ENCODE data around the gene GNGT2. TPM values are rescaled to one million over a fixed set of nuclear protein-coding genes. Genes with fewer than 3 reads are reported as not detected.

GNGT2 gene
- total RNA-seq, 2 donors from 2014 or later = 1.1 TPM; not detected in 1

DNA sequence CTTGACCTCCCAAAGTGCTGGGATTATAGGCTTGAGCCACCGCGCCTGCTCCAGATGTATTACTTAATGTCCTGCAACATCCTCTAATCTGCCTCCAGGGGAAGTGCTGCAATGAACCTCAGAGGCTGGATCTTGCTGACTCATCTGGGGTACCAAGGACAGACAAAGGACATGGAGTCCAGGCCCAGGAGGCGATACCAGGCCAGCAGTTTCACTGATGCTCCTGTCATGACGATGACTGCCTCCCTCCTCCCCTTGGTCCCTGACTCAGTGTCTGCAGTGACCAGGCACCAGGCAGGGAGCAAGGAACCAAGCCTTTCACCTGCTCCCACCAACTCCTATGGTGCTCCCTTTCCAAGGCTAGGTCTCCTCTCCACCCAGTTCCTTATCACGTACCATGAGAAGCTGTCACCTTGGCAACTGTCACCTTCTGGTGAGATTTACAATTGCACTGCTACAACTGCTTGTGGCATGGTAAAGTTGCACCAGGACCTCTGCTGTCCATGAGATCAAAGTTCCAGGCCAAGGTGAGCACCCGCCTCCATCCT lies 41.8 kb upstream of the GNGT2 start:
- TF ChIP-seq, protein P1, sequence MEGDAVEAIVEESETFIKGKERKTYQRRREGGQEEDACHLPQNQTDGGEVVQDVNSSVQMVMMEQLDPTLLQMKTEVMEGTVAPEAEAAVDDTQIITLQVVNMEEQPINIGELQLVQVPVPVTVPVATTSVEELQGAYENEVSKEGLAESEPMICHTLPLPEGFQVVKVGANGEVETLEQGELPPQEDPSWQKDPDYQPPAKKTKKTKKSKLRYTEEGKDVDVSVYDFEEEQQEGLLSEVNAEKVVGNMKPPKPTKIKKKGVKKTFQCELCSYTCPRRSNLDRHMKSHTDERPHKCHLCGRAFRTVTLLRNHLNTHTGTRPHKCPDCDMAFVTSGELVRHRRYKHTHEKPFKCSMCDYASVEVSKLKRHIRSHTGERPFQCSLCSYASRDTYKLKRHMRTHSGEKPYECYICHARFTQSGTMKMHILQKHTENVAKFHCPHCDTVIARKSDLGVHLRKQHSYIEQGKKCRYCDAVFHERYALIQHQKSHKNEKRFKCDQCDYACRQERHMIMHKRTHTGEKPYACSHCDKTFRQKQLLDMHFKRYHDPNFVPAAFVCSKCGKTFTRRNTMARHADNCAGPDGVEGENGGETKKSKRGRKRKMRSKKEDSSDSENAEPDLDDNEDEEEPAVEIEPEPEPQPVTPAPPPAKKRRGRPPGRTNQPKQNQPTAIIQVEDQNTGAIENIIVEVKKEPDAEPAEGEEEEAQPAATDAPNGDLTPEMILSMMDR (conservative IDR thresholded peaks at IDR 0.05) = peak; percentile 57
- Mint-ChIP-seq H3K9me3 (no peaks in the 10 kb centered on the region), H3K4me3 (no peak overlapping the region), H3K27ac (no peak overlapping the region), H3K36me3 (ENCODE audit: low read depth) (no peaks in the 10 kb centered on the region), H3K27me3 (ENCODE audit: insufficient read depth) (no peaks in the 10 kb centered on the region), H3K4me1 (peaks cover 1% of the 10 kb centered on the region)
- Histone ChIP-seq H3K36me3 (ENCODE audit: control insufficient read depth, insufficient read depth, low read length) (no peaks in the 10 kb centered on the region), H3K4me3 (ENCODE audit: low read length) (no peak overlapping the region), H3K27ac (ENCODE audit: low read depth, low read length) (no peak overlapping the region), H3K4me1 (ENCODE audit: control insufficient read depth, insufficient read depth, low read length) (no peaks in the 10 kb centered on the region), H3K9me3 (ENCODE audit: control insufficient read depth, low read length) (no peaks in the 10 kb centered on the region), H3K27me3 (ENCODE audit: control insufficient read depth, insufficient read depth, low read length, poor library complexity, severe bottlenecking) (no peaks in the 10 kb centered on the region), H3K9ac (ENCODE audit: extremely low read depth, low read length, poor library complexity, severe bottlenecking) (no peak overlapping the region)
- DNase-seq = peak; percentile 72
- WGBS, 2 experiments (ENCODE audit: insufficient coverage in 1 of 2, insufficient read length in 1 of 2) = 90 to 96% methylated on average over 4 to 6 of the region's 6 CpGs

GRCh38 chr17:49249890-49250522 lies 39.6 kb upstream of the GNGT2 start:
- H3K9ac ChIP-seq (ENCODE audit: extremely low read depth, low read length, poor library complexity, severe bottlenecking) = no peak overlapping the region
- no peaks in the 10 kb centered on the region for H3K9me3 Mint-ChIP-seq
- no peaks in the 10 kb centered on the region for H3K4me1 ChIP-seq (ENCODE audit: control insufficient read depth, insufficient read depth, low read length)
- 84 to 94% methylated on average over 7 to 12 of the region's 12 CpGs for WGBS, 2 experiments (ENCODE audit: insufficient coverage in 1 of 2, insufficient read length in 1 of 2)
- no peak overlapping the region for H3K4me3 Mint-ChIP-seq
- no peaks in the 10 kb centered on the region for H3K9me3 ChIP-seq (ENCODE audit: control insufficient read depth, low read length)
- DNase-seq = no peak
- no peaks in the 10 kb centered on the region for H3K36me3 ChIP-seq (ENCODE audit: control insufficient read depth, insufficient read depth, low read length)
- no peaks in the 10 kb centered on the region for H3K27me3 Mint-ChIP-seq (ENCODE audit: insufficient read depth)
- no peak overlapping the region for H3K4me3 ChIP-seq (ENCODE audit: low read length)
- H3K4me1 Mint-ChIP-seq = peaks cover 1% of the 10 kb centered on the region
- H3K36me3 Mint-ChIP-seq (ENCODE audit: low read depth) = no peaks in the 10 kb centered on the region
- H3K27me3 ChIP-seq (ENCODE audit: control insufficient read depth, insufficient read depth, low read length, poor library complexity, severe bottlenecking) = no peaks in the 10 kb centered on the region
- H3K27ac ChIP-seq (ENCODE audit: low read depth, low read length) = no peak overlapping the region
- no peak overlapping the region for H3K27ac Mint-ChIP-seq
- TF ChIP-seq, protein P1 (conservative IDR thresholded peaks at IDR 0.05) = no peak

DNA sequence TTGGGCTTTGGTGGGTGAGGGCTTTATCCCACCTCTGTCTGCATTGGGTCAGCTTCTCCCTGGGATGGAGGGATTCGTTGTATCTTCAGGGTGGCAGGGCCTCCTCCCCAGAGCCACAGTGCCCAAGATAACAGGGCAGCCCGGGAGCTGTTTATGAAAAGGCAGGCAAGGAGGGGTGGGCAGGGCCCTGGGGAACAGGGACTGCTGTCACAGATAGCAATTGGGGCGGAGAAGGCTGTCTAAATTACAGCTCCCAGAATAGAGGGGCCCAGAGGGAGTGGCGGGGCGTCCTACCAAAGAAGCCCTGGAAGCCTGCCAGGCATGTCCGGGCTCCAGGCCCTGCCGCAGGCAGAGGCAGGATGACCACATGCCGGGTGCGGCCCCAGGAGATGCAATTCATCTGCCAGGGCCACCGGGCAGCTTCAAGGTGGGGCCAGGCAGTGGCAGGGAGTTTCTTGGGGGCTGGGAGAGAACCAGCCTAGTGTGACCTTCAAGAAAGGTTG lies 39.0 kb upstream of the GNGT2 start:
- no peak overlapping the region for H3K4me3 ChIP-seq (ENCODE audit: low read length)
- H3K27ac Mint-ChIP-seq = no peak overlapping the region
- H3K9me3 ChIP-seq (ENCODE audit: control insufficient read depth, low read length) = no peaks in the 10 kb centered on the region
- H3K36me3 ChIP-seq (ENCODE audit: control insufficient read depth, insufficient read depth, low read length) = no peaks in the 10 kb centered on the region
- peaks cover 1% of the 10 kb centered on the region for H3K4me1 Mint-ChIP-seq
- H3K27me3 Mint-ChIP-seq (ENCODE audit: insufficient read depth) = no peaks in the 10 kb centered on the region
- TF ChIP-seq, protein P1 (conservative IDR thresholded peaks at IDR 0.05) = no peak
- no peak overlapping the region for H3K27ac ChIP-seq (ENCODE audit: low read depth, low read length)
- H3K27me3 ChIP-seq (ENCODE audit: control insufficient read depth, insufficient read depth, low read length, poor library complexity, severe bottlenecking) = no peaks in the 10 kb centered on the region
- H3K36me3 Mint-ChIP-seq (ENCODE audit: low read depth) = no peaks in the 10 kb centered on the region
- H3K9ac ChIP-seq (ENCODE audit: extremely low read depth, low read length, poor library complexity, severe bottlenecking) = no peak overlapping the region
- no peak for DNase-seq
- no peak overlapping the region for H3K4me3 Mint-ChIP-seq
- H3K9me3 Mint-ChIP-seq = no peaks in the 10 kb centered on the region
- no peaks in the 10 kb centered on the region for H3K4me1 ChIP-seq (ENCODE audit: control insufficient read depth, insufficient read depth, low read length)
- WGBS, 2 experiments (ENCODE audit: insufficient coverage in 1 of 2, insufficient read length in 1 of 2) = 84 to 94% methylated on average over 2 to 10 of the region's 10 CpGs

Measured in endodermal cell (in vitro differentiated cells).